OCI-LY7 (cell line): ENCODE measurements around the gene ZNF835. TPM values are rescaled to one million over a fixed set of nuclear protein-coding genes. Genes with fewer than 3 reads are reported as not detected.

ENCODE experiments used
- Bru-seq: library from RNA; stranded (reverse); fragments of 400-500 nt; gene quantifications from one replicate; lab custom pipeline; 2021; lab: Mats Ljungman, UMichigan
- BruChase-seq, 2 experiments: library from RNA; stranded (reverse); fragments of 400-500 nt; gene quantifications; one replicate each; lab custom pipeline; 2021; lab: Mats Ljungman, UMichigan
- BruUV-seq: library from RNA; stranded (reverse); fragments of 400-500 nt; replicated peaks from 2 replicates; lab custom pipeline; 2021; lab: Mats Ljungman, UMichigan
- CTCF ChIA-PET: fragments of 300-600 bp; sonication (Branson Sonifier 250); formaldehyde crosslinking; loops from one replicate; lab custom pipeline; 2022; ENCODE audit warnings: antibody characterized with exemption; ENCODE audit not compliant: unreplicated experiment; lab: Charles Lee
- POLR2A ChIA-PET: fragments of 300-600 bp; sonication (Branson Sonifier 250); formaldehyde crosslinking; loops from one replicate; lab custom pipeline; 2022; ENCODE audit warnings: antibody characterized with exemption; lab: Charles Lee
- DNase-seq: peaks from one replicate; pipeline ENCODE4 v3.0.0-alpha.2; 2015; ENCODE audit warnings: low spot score
- H2AFZ ChIP-seq: fragments of 200-600 bp; sonication (generic), shearing (Covaris generic); 2 replicates; pipeline ENCODE4 v1.6.1; 2014; ENCODE audit warnings: mild to moderate bottlenecking, antibody characterized with exemption, low read length, moderate library complexity
- H3K27ac ChIP-seq: fragments of 200-600 bp; sonication (generic); 2 replicates; pipeline ENCODE4 v1.5.1; 2014; ENCODE audit warnings: mixed run types, low read depth, mild to moderate bottlenecking, moderate library complexity, low read length, inconsistent platforms; ENCODE audit not compliant: poor library complexity, severe bottlenecking
- H3K36me3 ChIP-seq: fragments of 200-600 bp; sonication (generic); 2 replicates; pipeline ENCODE4 v1.6.1; 2014; ENCODE audit warnings: mild to moderate bottlenecking, antibody characterized with exemption, low read length, moderate library complexity, mixed read lengths; ENCODE audit not compliant: insufficient read depth
- H3K4me1 ChIP-seq: fragments of 200-600 bp; sonication (generic); 2 replicates; pipeline ENCODE4 v1.5.1; 2014; ENCODE audit warnings: mild to moderate bottlenecking, low read length; ENCODE audit not compliant: insufficient read depth, poor library complexity, severe bottlenecking
- H3K4me2 ChIP-seq: fragments of 200-600 bp; sonication (generic); 2 replicates; pipeline ENCODE4 v1.6.1; 2014; ENCODE audit warnings: mild to moderate bottlenecking, low read length
- H3K4me3 ChIP-seq: fragments of 200-600 bp; sonication (generic); 2 replicates; pipeline ENCODE4 v1.5.1; 2014; ENCODE audit warnings: mild to moderate bottlenecking, low read depth, low read length; ENCODE audit not compliant: poor library complexity, severe bottlenecking
- H3K79me2 ChIP-seq: fragments of 200-600 bp; sonication (generic); 2 replicates; pipeline ENCODE4 v1.6.1; 2016; ENCODE audit warnings: low read depth, mild to moderate bottlenecking, low read length, moderate library complexity, mixed read lengths; ENCODE audit not compliant: insufficient read depth
- H3K9me2 ChIP-seq: fragments of 200-600 bp; sonication (generic); 2 replicates; pipeline ENCODE4 v1.6.1; 2016; ENCODE audit warnings: mild to moderate bottlenecking, low read length, mixed read lengths; ENCODE audit not compliant: insufficient read depth
- H3K9me3 ChIP-seq: fragments of 200-600 bp; sonication (generic); 2 replicates; pipeline ENCODE4 v1.6.1; 2014; ENCODE audit warnings: mild to moderate bottlenecking, mixed run types, low read length, mixed read lengths
- H4K20me1 ChIP-seq: fragments of 200-600 bp; sonication (generic); 2 replicates; pipeline ENCODE4 v1.6.1; 2014; ENCODE audit warnings: mild to moderate bottlenecking, antibody characterized with exemption, low read length, moderate library complexity, mixed read lengths; ENCODE audit not compliant: insufficient read depth
- CTCF ChIP-seq: fragments of 200-600 bp; sonication (generic); conservative IDR thresholded peaks from 2 replicates; pipeline ENCODE4 v1.5.1; 2014; ENCODE audit warnings: mild to moderate bottlenecking, antibody characterized with exemption, low read length, moderate library complexity, mixed read lengths
- EZH2phosphoT487 ChIP-seq: fragments of 200-600 bp; sonication (generic); IDR thresholded peaks from 2 replicates; pipeline ENCODE4 v1.6.1; 2018; ENCODE audit warnings: low read depth, borderline replicate concordance, mild to moderate bottlenecking, mixed run types, antibody characterized with exemption, low read length, moderate library complexity, mixed read lengths
- intact Hi-C: fragments of 100-400 bp; cut with micrococcal nuclease; formaldehyde crosslinking; loops from one replicate; pipeline ENCODE4 v1.10.0; 2022; ENCODE audit not compliant: unreplicated experiment
- long read RNA-seq: library from polyadenylated mRNA; stranded (forward); transcript quantifications from one replicate; pipeline ENCODE4 v2.0.0, GENCODE V29; 2022
- total RNA-seq, 2 experiments: library from RNA; depleted of rRNA in 1 of 2; stranded (reverse); fragments of >200 nt in 1 of 2; shearing (Covaris generic) in 1 of 2; gene quantifications; 2 replicates each; pipeline ENCODE4 v1.2.3, GENCODE V29; 2014 to 2022

Gene ZNF835
- not detected in 2 replicates for total RNA-seq (2014; rRNA removed; shearing (Covaris generic))
- total RNA-seq (2022), result not detected in 2 replicates
- Bru-seq, nascent RNA, result not detected
- not detected for BruChase-seq, experiment 1, labeled RNA remaining after a 6-hour chase
- not detected for BruChase-seq, experiment 2, labeled RNA remaining after a 2-hour chase
- long read RNA-seq, result 0 reads

GRCh38 chr19:56671613-56671994 is at the start of gene ZNF835:
Gene ZNF835 (minus strand): TSS chr19:56671757. CDS start chr19:56665198, 6,559 bp downstream.
- intact Hi-C loops, result no loop called here
- no peak within 1 kb of the TSS for H3K27ac ChIP-seq
- no peaks in the 10 kb centered on the region for H3K79me2 ChIP-seq
- no peak within 1 kb of the TSS for H3K4me3 ChIP-seq
- H4K20me1 ChIP-seq, result no peaks in the 10 kb centered on the region
- H3K9me3 ChIP-seq, result no peaks in the 10 kb centered on the region
- ChIA-PET POLR2A (no interaction called here), CTCF (no interaction called here)
- DNase-seq, result no peak
- no peaks in the 10 kb centered on the region for H3K4me1 ChIP-seq
- no peaks in the 10 kb centered on the region for H3K36me3 ChIP-seq
- BruUV-seq, result no TSS peak
- no peak for TF ChIP-seq CTCF
- no peak for TF ChIP-seq EZH2phosphoT487
- no peak within 1 kb of the TSS for H3K4me2 ChIP-seq
- no peaks in the 10 kb centered on the region for H3K9me2 ChIP-seq
- H2AFZ ChIP-seq, result no peak within 1 kb of the TSS

- Histone ChIP-seq H3K9me2 (no peaks in the 10 kb centered on the region), H2AFZ (no peak overlapping the region), H3K27ac (no peak overlapping the region), H3K79me2 (no peaks in the 10 kb centered on the region), H4K20me1 (no peaks in the 10 kb centered on the region), H3K36me3 (no peaks in the 10 kb centered on the region), H3K9me3 (no peaks in the 10 kb centered on the region), H3K4me1 (no peaks in the 10 kb centered on the region), H3K4me3 (no peak overlapping the region), H3K4me2 (no peak overlapping the region)
- no peak for DNase-seq
- BruUV-seq, result no TSS peak
- ChIA-PET CTCF (no interaction called here), POLR2A (no interaction called here)
- intact Hi-C loops, result no loop called here
- TF ChIP-seq CTCF, result no peak
- no peak for TF ChIP-seq EZH2phosphoT487
Measured at GRCh38 chr19:56720281-56720680, 48.7 kb upstream of the ZNF835 start.

DNA sequence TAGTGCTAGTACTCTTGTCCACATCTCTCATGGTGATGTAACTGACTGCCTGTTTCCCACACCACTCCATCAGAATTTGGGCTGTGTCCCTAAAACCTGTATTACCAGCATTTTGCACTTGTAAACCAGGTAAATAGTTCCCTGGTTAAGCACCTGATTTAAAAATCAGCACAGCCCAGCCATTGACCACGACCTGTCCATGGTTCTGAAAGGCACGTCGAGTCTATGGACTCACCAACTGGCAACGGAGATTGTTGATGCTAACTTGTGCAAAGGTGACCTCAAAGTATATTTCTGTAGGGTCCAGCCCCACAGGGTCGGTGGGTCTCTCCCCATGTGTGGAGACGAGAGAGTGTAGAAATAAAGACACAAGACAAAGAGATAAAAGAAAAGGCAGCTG is 46.7 kb upstream of the ZNF835 start:
- POLR2A ChIA-PET, result no interaction called here
- Histone ChIP-seq H2AFZ (no peak overlapping the region), H3K9me2 (no peaks in the 10 kb centered on the region), H4K20me1 (no peaks in the 10 kb centered on the region), H3K27ac (no peak overlapping the region), H3K36me3 (no peaks in the 10 kb centered on the region), H3K79me2 (no peaks in the 10 kb centered on the region), H3K4me2 (no peak overlapping the region), H3K4me1 (no peaks in the 10 kb centered on the region), H3K9me3 (no peaks in the 10 kb centered on the region), H3K4me3 (no peak overlapping the region)
- TF ChIP-seq EZH2phosphoT487 (no peak), CTCF (no peak)
- no TSS peak for BruUV-seq
- intact Hi-C loops, result no loop called here
- CTCF ChIA-PET, result no interaction called here
- no peak for DNase-seq
